GM12878 (cell line): ENCODE results near the gene LGALS8. TPM values are rescaled to one million over a fixed set of nuclear protein-coding genes. Genes with fewer than 3 reads are reported as not detected.

Experiments
- ATAC-seq: fragments of 200-7000 bp; cut with Tn5 transposase; 3 replicates; pipeline ENCODE4 v1.9.1; 2020; ENCODE audit warnings: mild to moderate bottlenecking, moderate library complexity
- BruUV-seq: library from RNA; stranded (reverse); fragments of 400-500 nt; replicated peaks from 2 replicates; lab custom pipeline; 2021; lab: Mats Ljungman, UMichigan
- CTCF ChIA-PET: fragments of 300-600 bp; sonication (Branson Sonifier 250); formaldehyde crosslinking; extraction: SDS; loops from one replicate; lab custom pipeline; 2021; ENCODE audit warnings: inconsistent platforms; lab: Yijun Ruan, JAX
- POLR2A ChIA-PET: fragments of 350-600 bp; formaldehyde crosslinking; extraction: SDS; loops from one replicate; lab custom pipeline; 2021; ENCODE audit warnings: inconsistent platforms; lab: Charles Lee
- RAD21 ChIA-PET: fragments of 300-600 bp; sonication (Branson Sonifier 250); formaldehyde crosslinking; loops from one replicate; lab custom pipeline; 2023; ENCODE audit warnings: antibody characterized with exemption; ENCODE audit not compliant: unreplicated experiment; lab: Charles Lee
- SMC1A ChIA-PET: fragments of 300-600 bp; sonication (Branson Sonifier 250); formaldehyde crosslinking; loops from one replicate; lab custom pipeline; 2023; ENCODE audit not compliant: unreplicated experiment, uncharacterized antibody; lab: Charles Lee
- DNase-seq: peaks from one replicate; pipeline ENCODE4 v3.0.0-alpha.2; 2011; ENCODE audit warnings: low read depth, low spot score
- FAIRE-seq: peaks from 3 replicates; lab custom pipeline; 2011; peaks lifted over from hg19 to GRCh38; lab: Jason Lieb, UNC
- H2AFZ ChIP-seq: 2 replicates; pipeline ENCODE4 v1.6.0; 2011; ENCODE audit warnings: low read depth, low read length, control low read depth; ENCODE audit not compliant: control insufficient read depth
- H3K27ac ChIP-seq: 2 replicates; pipeline ENCODE4 v1.5.1; 2011; ENCODE audit warnings: control low read depth; ENCODE audit not compliant: control insufficient read depth, insufficient read depth
- H3K27me3 ChIP-seq, 2 experiments: replicated peaks in 1 of 2; 2 replicates each; pipeline versions ENCODE4 v1.6.0 to v1.6.1; 2011; ENCODE audit warnings: low read length in 1 of 2; ENCODE audit not compliant: control insufficient read depth in 2 of 2, insufficient read depth in 2 of 2
- H3K36me3 ChIP-seq, 2 experiments: 2 replicates each; pipeline ENCODE4 v1.5.1; 2011; ENCODE audit warnings: low read length in 1 of 2; ENCODE audit not compliant: control insufficient read depth in 2 of 2, insufficient read depth in 2 of 2
- H3K4me1 ChIP-seq: 2 replicates; pipeline ENCODE4 v1.6.1; 2011; ENCODE audit warnings: mild to moderate bottlenecking, low read length, moderate library complexity, mixed read lengths; ENCODE audit not compliant: control insufficient read depth, insufficient read depth
- H3K4me2 ChIP-seq: 2 replicates; pipeline ENCODE4 v1.6.0; 2011; ENCODE audit warnings: control low read depth; ENCODE audit not compliant: control insufficient read depth, insufficient read depth
- H3K4me3 ChIP-seq: fragments of 200-600 bp; sonication (generic); 2 replicates; pipeline ENCODE4 v1.5.1; 2016
- H3K79me2 ChIP-seq: 2 replicates; pipeline ENCODE4 v1.6.0; 2011; ENCODE audit warnings: low read length; ENCODE audit not compliant: control insufficient read depth, insufficient read depth
- H3K9ac ChIP-seq: 2 replicates; pipeline ENCODE4 v1.8.0; 2011; ENCODE audit warnings: low read length, control low read depth, mixed read lengths; ENCODE audit not compliant: control insufficient read depth, insufficient read depth
- H3K9me3 ChIP-seq: replicated peaks from 3 replicates; pipeline ENCODE4 v1.5.1; 2011; ENCODE audit warnings: mild to moderate bottlenecking, low read length; ENCODE audit not compliant: control insufficient read depth, insufficient read depth
- H4K20me1 ChIP-seq: 2 replicates; pipeline ENCODE4 v1.6.0; 2011; ENCODE audit not compliant: control insufficient read depth, insufficient read depth
- CEBPZ ChIP-seq: fragments of 150-350 bp; IDR thresholded peaks from 2 replicates; pipeline ENCODE4 v1.6.1; 2016; ENCODE audit warnings: low read depth, low read length
- ETV6 ChIP-seq, 2 experiments: fragments of 450-650 bp in 1 of 2; IDR thresholded peaks in 1 of 2; conservative IDR thresholded peaks in 1 of 2; 2 replicates each; pipeline ENCODE4 v1.6.1; 2014; ENCODE audit warnings: antibody characterized with exemption in 1 of 2, borderline replicate concordance in 1 of 2, low read depth in 1 of 2, mild to moderate bottlenecking in 1 of 2, moderate library complexity in 1 of 2
- MEF2A ChIP-seq: IDR thresholded peaks from 2 replicates; pipeline ENCODE4 v1.6.1; 2011; ENCODE audit warnings: low read depth, mild to moderate bottlenecking, low read length, moderate library complexity; ENCODE audit not compliant: insufficient read depth
- POLR2A ChIP-seq: IDR thresholded peaks from 2 replicates; pipeline ENCODE4 v1.6.1; 2011; ENCODE audit warnings: low read depth, mild to moderate bottlenecking, low read length
- SPI1 ChIP-seq: IDR thresholded peaks from 2 replicates; pipeline ENCODE4 v1.6.1; 2011; ENCODE audit warnings: low read depth, mild to moderate bottlenecking, low read length, moderate library complexity, borderline replicate concordance; ENCODE audit not compliant: insufficient read depth
- STAT3 ChIP-seq: IDR thresholded peaks from 2 replicates; pipeline ENCODE4 v1.6.1; 2011; ENCODE audit warnings: low read depth, low read length, improper control_type of control experiment
- ZBED1 ChIP-seq: IDR thresholded peaks from 2 replicates; pipeline ENCODE4 v1.6.1; 2016; ENCODE audit warnings: borderline replicate concordance
- ZBTB40 ChIP-seq: fragments of 450-650 bp; IDR thresholded peaks from 2 replicates; pipeline ENCODE4 v1.6.1; 2016; ENCODE audit warnings: mild to moderate bottlenecking, moderate library complexity, borderline replicate concordance
- WGBS: methylation state at CpG from one replicate; pipeline ENCODE4 v1.1.6; 2016; ENCODE audit warnings: low lambda C conversion rate; ENCODE audit not compliant: insufficient replicate concordance, insufficient coverage; ENCODE audit errors: missing lambda C conversion rate; 5-methylcytosine and 5-hydroxymethylcytosine counted together
- in situ Hi-C: fragments of 300-500 bp; cut with MboI; formaldehyde crosslinking; loops from 9 replicates; pipeline ENCODE4 v1.14.3; 2018; ENCODE audit warnings: mixed read lengths
- intact Hi-C: fragments of 100-400 bp; cut with micrococcal nuclease; formaldehyde crosslinking; loops from one replicate; pipeline ENCODE4 v1.14.2; 2022; ENCODE audit not compliant: unreplicated experiment
- polyA plus RNA-seq, 11 experiments: library from polyadenylated mRNA; depleted of rRNA in 4 of 11; unstranded in 6 of 11; stranded (reverse) in 5 of 11; fragments of >200 nt; fragmentation: Nextera tagmentation in 4 of 11; fragmentation: Illumina TruSeq in 1 of 11; extraction: Ambion mirVana in 4 of 11; extraction: Trizol in 1 of 11; gene quantifications; 1 replicate in 1 of 11; 2 replicates in 10 of 11; pipeline versions ENCODE4 v1.2.1 to v1.2.3, GENCODE V29; 2011 to 2016; ENCODE audit warnings: inconsistent platforms in 2 of 11, missing spikeins in 2 of 11, low read depth in 1 of 11
- total RNA-seq, 4 experiments: library from RNA; depleted of rRNA in 3 of 4; stranded (reverse); fragments of >200 nt in 3 of 4; fragmentation: Illumina TruSeq in 1 of 4; extraction: Trizol in 1 of 4; gene quantifications; 2 replicates each; pipeline versions ENCODE4 v1.2.1 to v1.2.3, GENCODE V29; 2013 to 2021

LGALS8 gene
- total and polyA plus RNA-seq, 10 of the 15 experiments (the other 5 are each of a cell fraction or from before 2014, with no cell fraction given) = 15.4 to 86.5 (median 19.2) TPM

GRCh38 chr1:236535662-236536161 lies 11.9 kb downstream of the LGALS8 start:
- peaks cover 0 to 3% of the 10 kb centered on the region in 2 experiments; a peak in 2 of 4 replicates for H3K36me3 ChIP-seq
- H3K4me2 ChIP-seq = no peak overlapping the region
- no peak for FAIRE-seq
- no peak for TF ChIP-seq SPI1
- TF ChIP-seq ZBTB40 = no peak
- TF ChIP-seq MEF2A = no peak
- TF ChIP-seq POLR2A = no peak
- TF ChIP-seq ETV6 (conservative IDR thresholded peaks at IDR 0.05 in 1 of 2, IDR thresholded peaks at IDR 0.05 in 1 of 2; ENCODE audit: borderline replicate concordance in 1 of 2, low read depth in 1 of 2) = no peak
- no peak for TF ChIP-seq ZBED1
- no peak for TF ChIP-seq STAT3
- no peak for TF ChIP-seq CEBPZ
- TF ChIP-seq, all 136 proteins: peak for 0
- ChIA-PET POLR2A (interaction anchor here (0.6 kb wide), 2 partner anchors 9 to 24 kb away, joined by 3 to 4 read pairs; no protein-coding TSS in a partner anchor), RAD21 (no interaction called here), CTCF (no interaction called here), SMC1A (interaction anchor here (1.5 kb wide), 1 partner anchor 10 kb away, joined by 4 read pairs; no protein-coding TSS in a partner anchor)
- Histone ChIP-seq H3K79me2 (no peaks in the 10 kb centered on the region), H3K4me3 (no peak overlapping the region), H3K9me3 (no peaks in the 10 kb centered on the region), H3K27me3 (no peaks in the 10 kb centered on the region), H3K4me1 (peaks cover 9% of the 10 kb centered on the region), H4K20me1 (no peaks in the 10 kb centered on the region), H3K27ac (no peak overlapping the region), H2AFZ (no peak overlapping the region), H3K9ac (no peak overlapping the region)
- in situ Hi-C loops (no loop called here), intact Hi-C loops (no loop called here)
- WGBS = 100% methylated on average over 6 of the region's 6 CpGs
- ATAC-seq = no peak
- no peak for DNase-seq
- BruUV-seq = no TSS peak
